ENCODE results near the gene OPN4. TPM values are rescaled to one million over a fixed set of nuclear protein-coding genes. Genes with fewer than 3 reads are reported as not detected.

The OPN4 gene
- total RNA-seq, 2 experiments from 2014 or later, result not detected

DNA sequence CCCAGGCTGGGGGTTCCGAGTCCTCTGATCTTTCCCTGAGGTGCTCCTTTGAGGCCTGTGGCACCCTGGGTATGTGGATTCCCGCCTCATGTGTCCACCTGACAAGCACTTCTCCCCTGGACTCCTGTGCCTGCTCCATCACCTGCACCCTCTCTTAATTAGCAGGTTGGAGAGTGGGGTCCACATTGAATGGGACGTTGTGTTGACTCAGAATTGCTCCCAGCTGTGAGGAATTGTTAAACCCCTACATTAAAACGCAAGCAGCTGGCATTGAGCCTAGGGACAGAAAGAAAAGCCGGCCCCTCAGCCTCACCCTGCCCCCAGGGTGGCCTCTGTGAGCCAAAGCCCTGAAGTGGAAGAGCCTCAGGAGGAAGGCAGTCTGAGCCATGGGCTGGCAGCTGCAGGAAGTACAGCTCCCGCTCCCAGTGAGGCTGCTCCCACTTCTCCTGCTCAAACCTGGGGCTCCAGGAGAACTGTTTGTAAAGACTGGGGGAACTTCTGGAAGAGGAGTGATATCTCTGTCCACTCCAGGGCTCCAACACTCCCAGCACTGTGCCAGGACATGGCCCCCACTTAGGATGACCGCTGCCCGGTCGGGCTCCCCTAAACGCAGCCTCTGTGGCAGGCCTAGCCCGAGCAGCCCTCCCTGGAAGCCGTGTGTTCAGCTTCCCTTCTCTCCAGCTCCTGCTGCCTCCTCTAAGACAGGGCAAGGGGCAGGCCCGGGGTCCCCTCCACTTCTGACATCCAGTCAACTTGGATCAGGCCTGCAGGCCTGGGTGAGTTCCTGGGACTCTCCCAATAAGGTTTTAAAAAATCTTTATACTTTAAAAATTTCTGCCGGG is 1.8 kb upstream of the OPN4 start:
- POLR2A ChIA-PET, result interaction anchor here (0.5 kb wide), 2 partner anchors 13 to 127 kb away, joined by 3 to 4 read pairs; no protein-coding TSS in a partner anchor
- no peak for DNase-seq (ENCODE audit: low spot score)

DNA sequence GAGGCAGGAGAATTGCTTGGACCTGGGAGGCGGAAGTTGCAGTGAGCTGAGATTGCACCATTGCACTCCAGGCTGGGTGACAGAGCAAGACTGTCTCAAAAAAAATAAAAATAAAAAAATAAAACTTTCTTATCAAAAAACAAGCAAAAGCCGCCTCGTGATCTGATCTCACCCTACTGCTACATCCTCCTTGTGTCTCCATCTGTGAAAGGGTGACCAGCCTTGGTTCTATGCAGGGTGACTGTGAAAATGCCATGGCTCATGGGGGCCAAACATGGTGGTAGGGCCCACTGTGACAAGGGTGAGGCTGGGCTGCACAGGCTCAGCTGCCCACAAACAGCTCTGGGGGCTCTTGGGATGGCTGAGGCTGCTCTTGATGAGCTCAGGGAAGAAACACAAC is 968 bp upstream of the OPN4 start:
- TF ChIP-seq EZH2phosphoT487 (IDR thresholded peaks at IDR 0.05; ENCODE audit: borderline replicate concordance, low read depth, low read length), result no peak
- TF ChIP-seq, protein P1, sequence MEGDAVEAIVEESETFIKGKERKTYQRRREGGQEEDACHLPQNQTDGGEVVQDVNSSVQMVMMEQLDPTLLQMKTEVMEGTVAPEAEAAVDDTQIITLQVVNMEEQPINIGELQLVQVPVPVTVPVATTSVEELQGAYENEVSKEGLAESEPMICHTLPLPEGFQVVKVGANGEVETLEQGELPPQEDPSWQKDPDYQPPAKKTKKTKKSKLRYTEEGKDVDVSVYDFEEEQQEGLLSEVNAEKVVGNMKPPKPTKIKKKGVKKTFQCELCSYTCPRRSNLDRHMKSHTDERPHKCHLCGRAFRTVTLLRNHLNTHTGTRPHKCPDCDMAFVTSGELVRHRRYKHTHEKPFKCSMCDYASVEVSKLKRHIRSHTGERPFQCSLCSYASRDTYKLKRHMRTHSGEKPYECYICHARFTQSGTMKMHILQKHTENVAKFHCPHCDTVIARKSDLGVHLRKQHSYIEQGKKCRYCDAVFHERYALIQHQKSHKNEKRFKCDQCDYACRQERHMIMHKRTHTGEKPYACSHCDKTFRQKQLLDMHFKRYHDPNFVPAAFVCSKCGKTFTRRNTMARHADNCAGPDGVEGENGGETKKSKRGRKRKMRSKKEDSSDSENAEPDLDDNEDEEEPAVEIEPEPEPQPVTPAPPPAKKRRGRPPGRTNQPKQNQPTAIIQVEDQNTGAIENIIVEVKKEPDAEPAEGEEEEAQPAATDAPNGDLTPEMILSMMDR (conservative IDR thresholded peaks at IDR 0.05; ENCODE audit: low read length), result no peak
- Histone ChIP-seq H3K27ac (ENCODE audit: low read depth, low read length, poor library complexity, severe bottlenecking) (no peak overlapping the region), H3K4me1 (ENCODE audit: insufficient read depth, low read length, poor library complexity, severe bottlenecking) (no peaks in the 10 kb centered on the region), H3K4me3 (ENCODE audit: low read depth, low read length, poor library complexity, severe bottlenecking) (no peak overlapping the region), H3K79me2 (ENCODE audit: insufficient read depth, low read depth, low read length) (no peaks in the 10 kb centered on the region), H3K9me3 (ENCODE audit: low read length) (no peaks in the 10 kb centered on the region), H3K4me2 (ENCODE audit: low read length) (no peak overlapping the region), H2AFZ (ENCODE audit: low read length) (no peak overlapping the region), H3K36me3 (ENCODE audit: insufficient read depth, low read length) (no peaks in the 10 kb centered on the region), H4K20me1 (ENCODE audit: insufficient read depth, low read length) (no peaks in the 10 kb centered on the region), H3K9me2 (ENCODE audit: insufficient read depth, low read length) (no peaks in the 10 kb centered on the region)
- DNase-seq (ENCODE audit: low spot score), result no peak
- no TSS peak for BruUV-seq (replicated peaks)
- ChIA-PET POLR2A (no interaction called here), CTCF (ENCODE audit: unreplicated experiment) (no interaction called here)
- intact Hi-C loops (cut with micrococcal nuclease; ENCODE audit: unreplicated experiment), result no loop called here

More for the DNA sequence above, 1.8 kb upstream of the OPN4 start:
- H3K27ac ChIP-seq (ENCODE audit: low read depth, low read length, poor library complexity, severe bottlenecking), result no peak overlapping the region
- intact Hi-C loops (cut with micrococcal nuclease; ENCODE audit: unreplicated experiment), result no loop called here
- H3K9me3 ChIP-seq (ENCODE audit: low read length), result no peaks in the 10 kb centered on the region
- H3K79me2 ChIP-seq (ENCODE audit: insufficient read depth, low read depth, low read length), result no peaks in the 10 kb centered on the region
- H3K36me3 ChIP-seq (ENCODE audit: insufficient read depth, low read length), result no peaks in the 10 kb centered on the region
- H2AFZ ChIP-seq (ENCODE audit: low read length), result no peak overlapping the region
- no peak overlapping the region for H3K4me2 ChIP-seq (ENCODE audit: low read length)
- no peaks in the 10 kb centered on the region for H3K4me1 ChIP-seq (ENCODE audit: insufficient read depth, low read length, poor library complexity, severe bottlenecking)
- CTCF ChIA-PET (ENCODE audit: unreplicated experiment), result no interaction called here
- no TSS peak for BruUV-seq (replicated peaks)
- H3K4me3 ChIP-seq (ENCODE audit: low read depth, low read length, poor library complexity, severe bottlenecking), result no peak overlapping the region
- H4K20me1 ChIP-seq (ENCODE audit: insufficient read depth, low read length), result no peaks in the 10 kb centered on the region
- H3K9me2 ChIP-seq (ENCODE audit: insufficient read depth, low read length), result no peaks in the 10 kb centered on the region
- TF ChIP-seq, protein P1 (conservative IDR thresholded peaks at IDR 0.05; ENCODE audit: low read length), result no peak
- TF ChIP-seq EZH2phosphoT487 (IDR thresholded peaks at IDR 0.05; ENCODE audit: borderline replicate concordance, low read depth, low read length), result no peak

DNA sequence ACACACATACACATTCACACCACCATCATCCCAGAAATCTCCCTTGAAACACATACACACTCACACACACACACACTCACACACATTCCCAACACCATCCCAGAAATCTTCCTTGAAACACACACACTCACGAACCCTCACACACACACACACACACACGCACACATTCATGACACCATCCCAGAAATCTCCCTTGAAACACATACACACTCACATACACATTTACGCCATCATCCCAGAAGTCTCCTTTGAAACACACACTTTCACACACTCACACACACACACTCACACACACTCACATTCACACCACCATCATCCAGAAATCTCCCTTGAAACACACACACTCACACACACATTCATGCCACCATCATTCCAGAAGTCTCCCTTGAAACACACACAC is 360 bp upstream of the OPN4 start:
- intact Hi-C loops (cut with micrococcal nuclease; ENCODE audit: unreplicated experiment), result no loop called here
- no peaks in the 10 kb centered on the region for H3K4me1 ChIP-seq (ENCODE audit: insufficient read depth, low read length, poor library complexity, severe bottlenecking)
- no peak overlapping the region for H3K4me3 ChIP-seq (ENCODE audit: low read depth, low read length, poor library complexity, severe bottlenecking)
- H3K9me3 ChIP-seq (ENCODE audit: low read length), result no peaks in the 10 kb centered on the region
- no peak for TF ChIP-seq EZH2phosphoT487 (IDR thresholded peaks at IDR 0.05; ENCODE audit: borderline replicate concordance, low read depth, low read length)
- TF ChIP-seq, protein P1 (conservative IDR thresholded peaks at IDR 0.05; ENCODE audit: low read length), result no peak
- no peaks in the 10 kb centered on the region for H3K36me3 ChIP-seq (ENCODE audit: insufficient read depth, low read length)
- no peaks in the 10 kb centered on the region for H4K20me1 ChIP-seq (ENCODE audit: insufficient read depth, low read length)
- H3K27ac ChIP-seq (ENCODE audit: low read depth, low read length, poor library complexity, severe bottlenecking), result no peak overlapping the region
- H3K9me2 ChIP-seq (ENCODE audit: insufficient read depth, low read length), result no peaks in the 10 kb centered on the region
- no peak overlapping the region for H3K4me2 ChIP-seq (ENCODE audit: low read length)
- no peak for DNase-seq (ENCODE audit: low spot score)
- CTCF ChIA-PET (ENCODE audit: unreplicated experiment), result no interaction called here
- H3K79me2 ChIP-seq (ENCODE audit: insufficient read depth, low read depth, low read length), result no peaks in the 10 kb centered on the region
- POLR2A ChIA-PET, result no interaction called here
- BruUV-seq (replicated peaks), result no TSS peak
- H2AFZ ChIP-seq (ENCODE audit: low read length), result no peak overlapping the region

Data from OCI-LY7 (cell line).